KOPT-K1 (cell line): ENCODE measurements around the gene MAP3K7CL.

Experiments
- H3K27ac ChIP-seq: fragments of 200-600 bp; sonication (generic); 2 replicates; pipeline ENCODE4 v1.5.1; 2016; ENCODE audit warnings: antibody characterized with exemption, mild to moderate bottlenecking, low read depth, low read length; ENCODE audit not compliant: poor library complexity, severe bottlenecking
- H3K36me3 ChIP-seq: fragments of 200-600 bp; sonication (generic); 2 replicates; pipeline ENCODE4 v1.5.1; 2017; ENCODE audit warnings: antibody characterized with exemption, mild to moderate bottlenecking, low read length, moderate library complexity; ENCODE audit not compliant: insufficient read depth
- H3K9me3 ChIP-seq: fragments of 200-600 bp; sonication (generic); 2 replicates; pipeline ENCODE4 v1.5.1; 2017; ENCODE audit warnings: antibody characterized with exemption, low read length, mild to moderate bottlenecking; ENCODE audit not compliant: insufficient read depth, poor library complexity, severe bottlenecking

Gene MAP3K7CL

GRCh38 chr21:29115899-29116298 lies 14.5 kb upstream of the MAP3K7CL start:
- H3K36me3 ChIP-seq = 0 out of 2 replicates have a peak, but pooled peaks cover 8% of the 10 kb centered on the region
- no peak overlapping the region for H3K27ac ChIP-seq
- H3K9me3 ChIP-seq = no peaks in the 10 kb centered on the region

- no peaks in the 10 kb centered on the region for H3K9me3 ChIP-seq
- H3K36me3 ChIP-seq = no peaks in the 10 kb centered on the region
- no peak overlapping the region for H3K27ac ChIP-seq
Observed at GRCh38 chr21:29117372-29117955, 13.0 kb upstream of the MAP3K7CL start.

GRCh38 chr21:29121759-29122158 lies 8.7 kb upstream of the MAP3K7CL start:
- Histone ChIP-seq H3K9me3 (no peaks in the 10 kb centered on the region), H3K27ac (no peak overlapping the region), H3K36me3 (no peaks in the 10 kb centered on the region)

- H3K36me3 ChIP-seq = no peaks in the 10 kb centered on the region
- H3K9me3 ChIP-seq = peaks cover 7% of the 10 kb centered on the region
- peak overlapping the region; percentile 38 for H3K27ac ChIP-seq
Observed at GRCh38 chr21:29124645-29125044, 5.8 kb upstream of the MAP3K7CL start.

- no peaks in the 10 kb centered on the region for H3K36me3 ChIP-seq
- peak overlapping the region; percentile 38 for H3K27ac ChIP-seq
- peaks cover 8% of the 10 kb centered on the region for H3K9me3 ChIP-seq
Observed at GRCh38 chr21:29125191-29125590, 5.3 kb upstream of the MAP3K7CL start.

- H3K36me3 ChIP-seq = no peaks in the 10 kb centered on the region
- peaks cover 8% of the 10 kb centered on the region for H3K9me3 ChIP-seq
- H3K27ac ChIP-seq = peak overlapping the region; percentile 38
Observed at GRCh38 chr21:29125979-29126378, 4.5 kb upstream of the MAP3K7CL start.

GRCh38 chr21:29133241-29133640 lies 2.8 kb downstream of the MAP3K7CL start:
- H3K9me3 ChIP-seq = peaks cover 8% of the 10 kb centered on the region
- H3K36me3 ChIP-seq = no peaks in the 10 kb centered on the region
- no peak overlapping the region for H3K27ac ChIP-seq

- Histone ChIP-seq H3K27ac (no peak overlapping the region), H3K36me3 (no peaks in the 10 kb centered on the region), H3K9me3 (peaks cover 8% of the 10 kb centered on the region)
Observed at GRCh38 chr21:29133796-29134195, 3.4 kb downstream of the MAP3K7CL start.

GRCh38 chr21:29135481-29135880 lies 5.0 kb downstream of the MAP3K7CL start:
- no peaks in the 10 kb centered on the region for H3K9me3 ChIP-seq
- H3K36me3 ChIP-seq = no peaks in the 10 kb centered on the region
- H3K27ac ChIP-seq = no peak overlapping the region

- H3K36me3 ChIP-seq = no peaks in the 10 kb centered on the region
- no peak overlapping the region for H3K27ac ChIP-seq
- H3K9me3 ChIP-seq = no peaks in the 10 kb centered on the region
Observed at GRCh38 chr21:29136033-29136432, 5.6 kb downstream of the MAP3K7CL start.

GRCh38 chr21:29144736-29145353 lies 14.4 kb downstream of the MAP3K7CL start:
- no peaks in the 10 kb centered on the region for H3K9me3 ChIP-seq
- H3K27ac ChIP-seq = peak overlapping the region; percentile 80
- no peaks in the 10 kb centered on the region for H3K36me3 ChIP-seq

GRCh38 chr21:29145354-29145782 lies 14.9 kb downstream of the MAP3K7CL start:
- Histone ChIP-seq H3K27ac (peak overlapping the region; percentile 80), H3K36me3 (no peaks in the 10 kb centered on the region), H3K9me3 (no peaks in the 10 kb centered on the region)

GRCh38 chr21:29145852-29146453 lies 15.5 kb downstream of the MAP3K7CL start:
- no peaks in the 10 kb centered on the region for H3K36me3 ChIP-seq
- peak overlapping the region; percentile 80 for H3K27ac ChIP-seq
- H3K9me3 ChIP-seq = no peaks in the 10 kb centered on the region

GRCh38 chr21:29146726-29147125 lies 16.3 kb downstream of the MAP3K7CL start:
- peak overlapping the region; percentile 80 for H3K27ac ChIP-seq
- no peaks in the 10 kb centered on the region for H3K9me3 ChIP-seq
- no peaks in the 10 kb centered on the region for H3K36me3 ChIP-seq

GRCh38 chr21:29148530-29148929 lies 18.1 kb downstream of the MAP3K7CL start:
- no peaks in the 10 kb centered on the region for H3K36me3 ChIP-seq
- H3K27ac ChIP-seq = peak overlapping the region; percentile 65
- H3K9me3 ChIP-seq = no peaks in the 10 kb centered on the region
